Gastroesophageal sphincter (tissue), 4 donors: ENCODE data around the gene KCNQ4. TPM values are rescaled to one million over a fixed set of nuclear protein-coding genes. Genes with fewer than 3 reads are reported as not detected.

Experiments used
- ATAC-seq: fragments of 150-250 bp; one replicate; pipeline ENCODE4 v1.9.1; 2016; ENCODE audit warnings: mild to moderate bottlenecking, moderate library complexity
- H3K27ac ChIP-seq, 4 donors: fragments of 200-600 bp; sonication (generic) in 3 of 4; 1 replicate in 3 of 4; 2 replicates in 1 of 4; pipeline ENCODE4 v1.5.1; 2016 to 2019
- H3K27me3 ChIP-seq: fragments of 200-600 bp; sonication (generic); one replicate; pipeline ENCODE4 v1.5.1; 2019
- H3K36me3 ChIP-seq, 2 donors: fragments of 200-600 bp; sonication (generic); one replicate each; pipeline ENCODE4 v1.5.1; 2019; ENCODE audit warnings: control low read depth in 1 of 2
- H3K4me1 ChIP-seq, 3 donors: fragments of 200-600 bp; sonication (generic); 1 replicate in 2 of 3; 2 replicates in 1 of 3; pipeline ENCODE4 v1.5.1; 2016 to 2019; ENCODE audit warnings: control low read depth in 2 of 3
- H3K4me3 ChIP-seq, 2 donors: fragments of 200-600 bp; sonication (generic); one replicate each; pipeline ENCODE4 v1.5.1; 2019; ENCODE audit warnings: mild to moderate bottlenecking in 1 of 2, moderate library complexity in 1 of 2
- H3K9me3 ChIP-seq, 3 donors: fragments of 200-600 bp; sonication (generic); one replicate each; pipeline ENCODE4 v1.5.1; 2017 to 2019; ENCODE audit warnings: control low read depth in 2 of 3
- CTCF ChIP-seq, 4 experiments: fragments of 200-600 bp in 2 of 4; fragments of 450-650 bp in 2 of 4; sonication (generic) in 1 of 4; IDR thresholded peaks; one replicate each; pipeline ENCODE4 v1.5.1; 2017 to 2019; ENCODE audit warnings: antibody characterized with exemption in 4 of 4, mild to moderate bottlenecking in 2 of 4, moderate library complexity in 2 of 4
- EP300 ChIP-seq: sonication (generic); formaldehyde crosslinking; IDR thresholded peaks from one replicate; pipeline ENCODE4 v1.6.1; 2017; ENCODE audit warnings: antibody characterized with exemption, mild to moderate bottlenecking
- POLR2A ChIP-seq, 2 donors: fragments of 450-650 bp; IDR thresholded peaks; one replicate each; pipeline ENCODE4 v1.6.1; 2017; ENCODE audit warnings: antibody characterized with exemption in 2 of 2, mild to moderate bottlenecking in 2 of 2, moderate library complexity in 1 of 2
- POLR2AphosphoS5 ChIP-seq: sonication (generic); formaldehyde crosslinking; IDR thresholded peaks from one replicate; pipeline ENCODE4 v1.6.1; 2017; ENCODE audit warnings: antibody characterized with exemption
- WGBS, 2 donors: methylation state at CpG; one replicate each; pipeline ENCODE4 v1.1.5; 2018; ENCODE audit warnings: low coverage in 1 of 2; 5-methylcytosine and 5-hydroxymethylcytosine counted together
- total RNA-seq, 4 donors: library from RNA; depleted of rRNA; stranded (reverse); fragments of >200 nt; gene quantifications; one replicate each; pipeline ENCODE4 v1.1.0, GENCODE V29; 2016

The KCNQ4 gene
- total RNA-seq, 4 donors from 2014 or later, result 6.1 to 25.5 (median 10.2) TPM

- peak overlapping the region; percentile 32 to 47 for H3K4me3 ChIP-seq
- TF ChIP-seq CTCF (IDR thresholded peaks at IDR 0.05), result no peak
- TF ChIP-seq POLR2A (IDR thresholded peaks at IDR 0.05), result no peak
- TF ChIP-seq POLR2AphosphoS5, result no peak
- no peak for TF ChIP-seq EP300
- WGBS, 2 donors, result 38% methylated on average over 1 of the region's 3 CpGs; no CpG with 5 or more reads in 1 of the 2 donors
- ATAC-seq, result no peak
- H3K27ac ChIP-seq, result peak overlapping the region; percentile 57 to 90 (median 86)
- H3K36me3 ChIP-seq, result no peaks in the 10 kb centered on the region
- no peaks in the 10 kb centered on the region for H3K27me3 ChIP-seq
- H3K9me3 ChIP-seq, result no peaks in the 10 kb centered on the region
- H3K4me1 ChIP-seq, result peaks cover 12 to 99% (median 45%) of the 10 kb centered on the region in 3 donors
Observed at GRCh38 chr1:40801742-40802077, 18.1 kb downstream of the KCNQ4 start.

- TF ChIP-seq POLR2AphosphoS5 (peak; percentile 9), EP300 (no peak), POLR2A (IDR thresholded peaks at IDR 0.05) (no peak), CTCF (IDR thresholded peaks at IDR 0.05) (no peak)
- Histone ChIP-seq H3K27me3 (no peaks in the 10 kb centered on the region), H3K9me3 (no peaks in the 10 kb centered on the region), H3K4me3 (peak overlapping the region; percentile 32 to 47), H3K36me3 (no peaks in the 10 kb centered on the region), H3K27ac (peak overlapping the region; percentile 57 to 90 (median 86)), H3K4me1 (peaks cover 15 to 99% (median 46%) of the 10 kb centered on the region in 3 donors)
- 0 to 5% methylated on average over 1 to 16 of the region's 56 CpGs for WGBS, 2 donors
- peak; percentile 87 for ATAC-seq
Observed at GRCh38 chr1:40802078-40802741, 18.6 kb downstream of the KCNQ4 start.

DNA sequence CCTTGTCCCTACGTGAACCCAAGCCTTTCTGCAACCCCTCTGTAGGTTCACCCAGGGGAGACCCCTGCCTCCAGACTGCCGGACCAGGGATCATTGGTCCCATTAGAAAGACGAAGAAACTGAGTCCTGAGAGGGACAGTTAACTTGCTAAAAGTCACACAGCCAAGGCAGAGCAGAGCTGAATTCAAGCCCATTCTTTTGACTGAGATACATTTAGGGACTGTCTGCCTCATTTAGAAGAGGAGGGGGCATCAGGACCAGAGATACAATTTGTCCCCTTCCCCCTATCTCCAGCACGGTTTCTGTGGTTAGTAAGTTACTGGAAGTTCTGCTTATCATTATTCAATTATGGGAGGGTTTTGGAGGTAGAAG, 19.1 kb downstream of the KCNQ4 start:
- no peak for ATAC-seq
- Histone ChIP-seq H3K9me3 (no peaks in the 10 kb centered on the region), H3K36me3 (no peaks in the 10 kb centered on the region), H3K27ac (peak overlapping the region; percentile 57 to 90 (median 86)), H3K4me1 (peaks cover 15 to 99% (median 45%) of the 10 kb centered on the region in 3 donors), H3K27me3 (no peaks in the 10 kb centered on the region), H3K4me3 (peak overlapping the region; percentile 32 to 47)
- 17% methylated on average over 1 to 2 of the region's 4 CpGs for WGBS, 2 donors
- TF ChIP-seq EP300, result no peak
- no peak for TF ChIP-seq CTCF (IDR thresholded peaks at IDR 0.05)
- no peak for TF ChIP-seq POLR2A (IDR thresholded peaks at IDR 0.05)
- no peak for TF ChIP-seq POLR2AphosphoS5

DNA sequence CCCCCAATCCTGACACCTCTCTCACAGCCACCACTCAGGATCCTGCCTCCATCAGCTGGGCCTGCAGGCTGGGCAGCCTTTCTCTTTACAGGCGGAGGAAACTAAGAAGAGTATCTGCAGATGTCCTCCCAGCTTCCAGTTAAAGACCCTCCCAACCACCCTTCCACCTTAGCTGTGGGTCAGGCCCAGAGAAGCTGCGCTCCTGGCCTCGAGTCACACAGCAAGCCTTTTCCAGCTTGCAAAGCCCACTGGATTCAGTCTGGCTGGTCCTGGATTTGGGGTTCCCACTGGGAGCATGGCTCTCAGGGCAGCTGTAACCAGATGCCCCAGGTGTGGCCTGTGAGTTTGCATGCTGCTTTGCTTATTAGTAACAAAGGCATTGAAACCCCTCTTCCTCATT, 19.9 kb downstream of the KCNQ4 start:
- TF ChIP-seq EP300, result no peak
- H3K4me3 ChIP-seq, result no peak overlapping the region
- H3K9me3 ChIP-seq, result no peaks in the 10 kb centered on the region
- H3K27me3 ChIP-seq, result no peaks in the 10 kb centered on the region
- peaks cover 15 to 99% (median 46%) of the 10 kb centered on the region in 3 donors for H3K4me1 ChIP-seq
- WGBS, 2 donors, result 100% methylated on average over 1 of the region's 3 CpGs; no CpG with 5 or more reads in 1 of the 2 donors
- ATAC-seq, result no peak
- H3K36me3 ChIP-seq, result no peaks in the 10 kb centered on the region
- H3K27ac ChIP-seq, result peak overlapping the region in 3 of 4 donors; percentile 86 to 90 (median 86)

DNA sequence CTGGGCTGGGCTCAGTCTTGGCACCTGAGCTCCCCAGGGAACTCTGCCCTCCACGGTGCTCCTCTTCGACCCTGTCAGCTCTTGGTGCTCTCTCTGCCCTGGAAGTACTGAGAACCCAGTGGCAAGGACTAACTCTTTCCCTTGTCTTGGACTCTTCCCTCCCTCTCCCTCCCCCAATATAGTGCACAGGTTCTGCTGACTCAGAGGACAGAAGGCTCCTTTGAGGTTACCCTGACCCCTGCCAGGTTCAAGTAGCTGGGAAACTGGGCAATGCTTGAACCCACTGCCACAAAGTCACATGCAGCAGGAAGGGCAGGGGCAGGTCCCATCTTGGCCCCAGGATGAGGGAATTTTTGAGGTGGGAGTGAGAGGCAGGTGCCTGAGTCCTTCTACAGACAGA, 20.3 kb downstream of the KCNQ4 start:
- peak overlapping the region in 3 of 4 donors; percentile 86 to 90 (median 86) for H3K27ac ChIP-seq
- 73 to 83% methylated on average over 2 of the region's 2 CpGs for WGBS, 2 donors
- H3K4me1 ChIP-seq, result peaks cover 14 to 98% (median 41%) of the 10 kb centered on the region in 3 donors
- TF ChIP-seq CTCF (IDR thresholded peaks at IDR 0.05) (no peak), POLR2A (IDR thresholded peaks at IDR 0.05) (no peak), EP300 (no peak), POLR2AphosphoS5 (no peak)
- no peak overlapping the region for H3K4me3 ChIP-seq
- no peaks in the 10 kb centered on the region for H3K9me3 ChIP-seq
- H3K36me3 ChIP-seq, result no peaks in the 10 kb centered on the region
- ATAC-seq, result no peak
- H3K27me3 ChIP-seq, result no peaks in the 10 kb centered on the region
